ENCODE measurements around the gene AFF4.

DNA sequence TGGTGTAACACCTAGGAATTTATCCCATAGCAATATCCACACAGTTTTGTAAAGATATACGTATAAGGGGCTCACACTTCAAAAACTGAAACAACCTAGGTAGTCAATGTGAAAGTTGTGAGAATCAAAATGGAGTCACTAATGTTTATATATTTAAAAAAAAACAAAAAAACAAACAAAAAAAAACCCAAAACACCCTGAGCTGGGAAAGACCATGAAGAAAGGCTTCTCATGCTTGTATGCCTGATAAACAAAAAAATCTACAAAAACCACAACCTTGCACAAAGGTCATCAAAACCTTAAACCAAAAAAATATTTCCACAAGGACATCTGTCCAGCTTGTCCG, 35.4 kb downstream of the AFF4 start:
- TF ChIP-seq, protein P1, sequence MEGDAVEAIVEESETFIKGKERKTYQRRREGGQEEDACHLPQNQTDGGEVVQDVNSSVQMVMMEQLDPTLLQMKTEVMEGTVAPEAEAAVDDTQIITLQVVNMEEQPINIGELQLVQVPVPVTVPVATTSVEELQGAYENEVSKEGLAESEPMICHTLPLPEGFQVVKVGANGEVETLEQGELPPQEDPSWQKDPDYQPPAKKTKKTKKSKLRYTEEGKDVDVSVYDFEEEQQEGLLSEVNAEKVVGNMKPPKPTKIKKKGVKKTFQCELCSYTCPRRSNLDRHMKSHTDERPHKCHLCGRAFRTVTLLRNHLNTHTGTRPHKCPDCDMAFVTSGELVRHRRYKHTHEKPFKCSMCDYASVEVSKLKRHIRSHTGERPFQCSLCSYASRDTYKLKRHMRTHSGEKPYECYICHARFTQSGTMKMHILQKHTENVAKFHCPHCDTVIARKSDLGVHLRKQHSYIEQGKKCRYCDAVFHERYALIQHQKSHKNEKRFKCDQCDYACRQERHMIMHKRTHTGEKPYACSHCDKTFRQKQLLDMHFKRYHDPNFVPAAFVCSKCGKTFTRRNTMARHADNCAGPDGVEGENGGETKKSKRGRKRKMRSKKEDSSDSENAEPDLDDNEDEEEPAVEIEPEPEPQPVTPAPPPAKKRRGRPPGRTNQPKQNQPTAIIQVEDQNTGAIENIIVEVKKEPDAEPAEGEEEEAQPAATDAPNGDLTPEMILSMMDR (IDR thresholded peaks at IDR 0.05), result no peak
- no peak for TF ChIP-seq POLR2A (IDR thresholded peaks at IDR 0.05)
